OCI-M2 (cell line): ENCODE results near the gene WASF2.

Source experiments
- DNase-seq: peaks from one replicate; lab custom pipeline; 2025; ENCODE audit not compliant: unreplicated experiment; lab: John Stamatoyannopoulos, UW

The WASF2 gene

DNA sequence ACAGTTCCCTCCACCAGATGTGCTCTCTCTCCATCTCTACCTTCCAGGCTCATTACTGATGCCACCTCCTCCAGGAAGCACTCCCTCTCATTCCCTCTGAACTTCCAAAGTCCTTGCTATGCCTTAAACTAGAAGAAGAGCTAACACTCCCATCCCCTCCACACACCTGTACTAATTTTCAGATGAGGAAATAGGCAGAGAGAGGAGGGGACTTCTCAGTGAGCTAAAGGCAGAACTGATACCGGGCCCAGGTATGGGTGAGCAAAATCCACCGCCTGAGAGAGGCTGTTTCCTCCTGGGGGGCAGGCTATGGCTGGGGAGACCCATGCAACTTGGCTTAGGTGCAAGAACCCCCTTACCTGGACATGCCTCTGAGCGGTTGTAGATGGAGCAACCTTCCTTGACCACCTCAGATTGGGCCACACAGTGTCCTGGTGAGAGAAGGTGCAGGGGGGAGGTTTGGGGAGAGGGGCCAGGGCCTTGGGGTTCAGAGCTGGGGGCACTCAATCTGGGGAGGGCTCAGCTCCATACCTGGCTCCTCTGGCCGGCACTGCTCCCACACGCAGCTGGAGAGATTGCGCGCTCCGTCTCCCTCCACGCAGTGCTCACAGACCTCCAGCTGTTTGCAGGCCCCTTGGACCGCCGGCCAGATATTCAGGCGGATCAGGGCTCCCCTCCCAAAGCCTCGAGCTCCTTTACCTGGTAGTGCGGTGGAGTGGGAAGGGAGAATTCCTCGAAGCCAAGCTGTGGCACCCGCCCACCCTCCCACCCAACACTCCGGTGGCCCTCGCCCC is 107.8 kb downstream of the WASF2 start:
- DNase-seq = no peak

DNA sequence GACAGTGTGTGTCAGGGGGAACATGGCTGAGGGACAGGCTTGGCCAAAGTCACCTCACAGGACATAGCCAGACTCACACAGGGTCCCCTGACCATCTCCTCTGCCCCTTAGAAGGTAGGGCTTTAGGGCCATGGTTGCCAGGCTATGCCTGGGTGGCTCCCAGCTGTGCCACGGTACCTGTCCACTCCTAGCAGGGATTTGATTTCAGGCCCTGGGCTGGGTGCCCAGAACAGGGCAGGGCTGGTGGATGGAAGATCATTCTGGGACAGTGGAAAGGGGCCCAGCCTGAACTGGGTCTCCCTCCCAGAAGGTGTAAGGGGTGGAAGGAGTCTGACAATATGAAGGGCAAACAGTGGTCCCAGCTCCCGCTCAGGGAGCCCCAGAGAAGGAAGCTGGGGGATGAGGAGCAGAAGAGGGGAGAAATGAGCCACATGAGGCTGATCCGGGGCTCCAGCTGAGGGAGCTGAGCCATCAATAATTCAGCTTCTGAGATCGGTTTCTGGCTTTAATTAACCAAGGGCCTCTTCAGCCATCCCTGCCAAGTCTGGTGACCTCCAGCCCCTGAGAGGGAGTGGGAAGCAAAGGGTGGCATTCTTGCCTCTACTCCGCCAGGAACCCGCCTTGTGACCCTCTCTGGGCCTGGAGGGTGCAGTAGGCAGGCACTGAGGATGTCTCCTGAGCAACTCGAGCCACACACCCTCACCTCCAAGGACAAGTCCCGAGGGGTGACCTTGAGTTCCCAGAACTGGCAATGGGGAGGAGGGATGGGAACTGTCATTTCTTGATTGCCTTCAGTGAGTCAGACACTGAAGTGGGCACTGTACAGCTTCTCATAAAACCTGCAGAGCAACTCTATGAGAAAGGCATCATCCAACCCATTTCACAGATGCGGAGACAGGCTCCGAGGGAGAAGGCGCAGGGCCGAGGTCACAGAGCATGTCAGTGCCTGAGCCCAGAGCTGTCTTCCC is 108.9 kb downstream of the WASF2 start:
- DNase-seq = no peak

DNA sequence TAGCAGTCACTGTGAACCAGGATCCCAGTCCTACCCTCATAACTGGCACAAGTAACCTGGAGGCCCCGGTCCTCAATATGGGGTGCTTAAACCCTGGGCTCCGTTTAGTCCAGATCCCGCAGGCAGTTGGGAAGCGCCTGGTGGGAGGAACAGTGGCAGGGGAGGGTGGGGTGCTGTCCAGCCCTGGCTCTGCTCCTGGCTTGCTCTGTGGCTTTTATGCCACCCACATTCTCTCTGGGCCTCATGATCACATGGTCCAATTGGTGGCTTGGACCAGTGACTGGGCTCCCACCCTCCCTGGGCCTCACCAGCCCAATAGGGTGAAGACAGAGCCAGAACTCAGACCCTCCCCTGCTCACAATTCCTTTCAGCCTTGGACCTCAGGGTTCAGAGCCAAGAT is 109.7 kb downstream of the WASF2 start:
- DNase-seq = no peak

DNA sequence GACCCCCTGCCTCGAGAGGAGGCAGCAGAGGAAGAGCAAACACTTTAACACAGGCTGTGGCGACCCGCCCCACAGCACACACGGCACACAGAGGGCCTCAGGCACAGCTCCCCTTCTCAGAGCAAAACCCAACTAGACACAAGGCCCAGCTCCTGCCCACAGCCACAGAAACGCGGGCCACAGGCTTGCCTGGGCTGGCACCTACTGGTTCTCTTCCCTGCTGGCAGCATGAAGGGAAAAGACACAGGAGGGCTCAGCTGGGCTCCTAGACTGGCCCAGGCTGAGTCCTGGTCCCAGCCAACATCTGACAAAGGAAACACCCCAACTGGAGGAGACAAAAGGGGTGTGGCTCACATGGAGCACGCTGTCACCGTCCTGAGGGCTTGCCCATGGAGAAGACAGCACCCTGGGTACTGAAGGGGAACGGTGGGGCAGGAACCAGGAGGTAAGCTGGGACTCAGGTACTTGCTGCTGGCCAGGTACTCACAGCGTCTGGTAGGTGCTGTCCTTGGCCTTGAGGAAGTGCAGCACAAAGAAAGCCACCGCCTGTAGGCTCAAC is 110.3 kb downstream of the WASF2 start:
- no peak for DNase-seq

DNA sequence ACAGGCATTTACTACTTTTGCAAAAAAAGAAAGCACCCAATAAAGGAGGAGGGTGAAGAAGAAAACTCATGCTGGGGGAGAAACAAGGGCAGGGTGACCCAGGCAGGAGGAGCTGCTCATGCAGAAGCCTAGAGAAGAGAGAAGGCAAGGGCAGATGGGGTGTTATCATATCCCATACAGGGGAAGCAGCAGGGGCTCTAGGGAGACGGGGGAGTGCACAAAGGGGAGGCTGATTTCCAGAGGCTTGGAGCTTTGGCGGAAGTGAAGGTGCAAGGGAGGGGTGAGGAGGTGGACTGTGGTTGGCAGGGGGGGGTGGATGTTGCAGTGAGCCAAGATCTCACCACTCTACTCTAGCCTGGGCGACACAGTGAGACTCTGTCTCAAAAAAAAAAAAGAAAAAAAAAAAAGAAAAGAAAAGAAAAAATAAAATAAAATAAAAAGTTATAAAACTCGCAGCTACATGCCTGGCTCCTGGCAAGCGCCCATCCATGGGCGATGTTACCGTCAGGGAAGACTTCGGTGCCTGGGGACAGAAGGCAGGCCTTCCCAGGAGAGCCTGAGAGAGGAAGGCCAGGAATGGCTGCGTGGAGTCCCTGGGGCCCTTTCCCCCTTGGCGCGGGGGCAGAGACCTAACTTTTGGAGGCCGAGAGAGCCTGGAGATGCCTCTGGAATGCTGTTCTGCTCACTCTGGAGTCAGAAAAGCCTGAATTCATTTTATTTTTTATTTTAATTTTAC is 112.0 kb downstream of the WASF2 start:
- no peak for DNase-seq

DNA sequence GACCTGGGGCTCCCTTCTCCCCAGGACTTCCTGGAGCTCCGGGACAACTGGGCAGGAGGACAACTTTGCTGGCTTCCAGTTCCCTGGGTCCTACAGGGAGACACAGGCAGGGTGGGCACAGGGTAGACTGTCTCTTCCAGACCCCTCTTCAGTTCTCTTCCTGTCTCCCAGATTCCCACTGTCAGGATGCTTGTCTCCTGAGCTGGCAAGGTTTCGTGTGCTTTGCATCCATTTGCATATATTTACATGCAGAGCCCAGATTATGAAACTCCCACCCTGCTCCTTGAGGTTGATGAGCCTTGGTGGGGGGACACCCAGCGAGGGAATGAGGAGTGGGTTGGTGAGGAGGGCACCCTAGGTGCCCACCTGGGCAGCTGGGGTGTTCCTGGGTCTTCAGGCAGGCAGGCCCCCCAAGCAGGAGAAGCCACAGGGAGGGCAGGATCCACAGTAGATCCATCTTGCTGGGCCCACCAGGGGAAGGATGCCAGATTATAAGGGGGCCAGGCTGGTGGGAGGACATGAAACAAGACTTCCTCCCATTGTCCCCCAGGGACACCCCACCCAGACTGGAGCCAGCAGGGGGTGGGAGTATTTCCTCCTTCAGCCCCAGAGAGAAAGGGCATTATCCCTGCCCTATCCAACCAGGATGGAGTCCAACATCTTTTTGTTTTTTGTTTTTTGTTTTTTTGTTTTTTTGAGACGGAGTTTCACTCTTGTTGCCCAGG is 115.4 kb downstream of the WASF2 start, which contains the start of gene FCN3:
Gene FCN3, minus strand, starts transcription at position 463 of the 725 bp plus-strand sequence. Its CDS starts 6 bp downstream, at position 457.
- DNase-seq = no peak

DNA sequence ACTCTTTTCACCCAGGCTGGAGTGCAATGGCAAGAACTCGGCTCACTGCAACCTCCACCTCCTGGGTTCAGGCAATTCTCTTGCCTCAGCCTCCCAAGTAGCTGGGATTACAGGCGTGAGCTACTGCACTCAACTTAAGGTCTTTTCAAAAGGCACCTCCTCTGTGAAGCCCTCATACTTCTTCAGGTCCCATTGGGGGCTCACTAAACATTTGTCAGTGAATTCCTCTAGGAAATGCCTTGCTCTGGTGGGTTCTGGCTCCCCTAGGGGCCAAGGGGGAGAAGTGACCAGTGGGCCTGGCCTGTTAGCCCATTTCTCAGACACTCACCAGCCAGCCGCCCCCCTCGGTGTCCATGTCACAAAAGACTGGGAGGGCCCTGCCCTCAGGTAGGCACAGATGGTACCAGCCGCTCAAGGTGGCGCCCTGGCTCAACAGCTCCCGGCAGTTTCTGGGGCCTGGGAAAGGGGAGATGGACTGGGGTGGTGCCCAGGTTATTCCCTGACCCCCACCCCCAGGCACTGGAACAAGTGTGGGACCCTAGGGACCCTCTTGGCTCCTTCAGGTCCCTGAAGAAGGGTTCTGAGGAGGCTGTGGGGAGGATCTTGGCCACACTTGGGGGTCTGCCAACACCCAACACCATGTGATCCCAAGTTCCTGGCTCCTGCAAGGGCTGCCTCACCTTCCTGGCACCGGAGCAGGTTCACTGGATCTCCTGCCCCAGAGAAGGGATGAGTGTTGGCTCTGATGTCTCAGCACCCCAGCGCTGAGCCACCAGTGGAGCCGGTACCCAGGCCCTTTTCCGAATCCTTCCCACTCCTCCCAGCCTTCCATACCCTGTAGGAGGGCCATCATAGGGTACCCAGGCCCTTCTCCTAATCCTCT is 116.9 kb downstream of the WASF2 start:
- no peak for DNase-seq

DNA sequence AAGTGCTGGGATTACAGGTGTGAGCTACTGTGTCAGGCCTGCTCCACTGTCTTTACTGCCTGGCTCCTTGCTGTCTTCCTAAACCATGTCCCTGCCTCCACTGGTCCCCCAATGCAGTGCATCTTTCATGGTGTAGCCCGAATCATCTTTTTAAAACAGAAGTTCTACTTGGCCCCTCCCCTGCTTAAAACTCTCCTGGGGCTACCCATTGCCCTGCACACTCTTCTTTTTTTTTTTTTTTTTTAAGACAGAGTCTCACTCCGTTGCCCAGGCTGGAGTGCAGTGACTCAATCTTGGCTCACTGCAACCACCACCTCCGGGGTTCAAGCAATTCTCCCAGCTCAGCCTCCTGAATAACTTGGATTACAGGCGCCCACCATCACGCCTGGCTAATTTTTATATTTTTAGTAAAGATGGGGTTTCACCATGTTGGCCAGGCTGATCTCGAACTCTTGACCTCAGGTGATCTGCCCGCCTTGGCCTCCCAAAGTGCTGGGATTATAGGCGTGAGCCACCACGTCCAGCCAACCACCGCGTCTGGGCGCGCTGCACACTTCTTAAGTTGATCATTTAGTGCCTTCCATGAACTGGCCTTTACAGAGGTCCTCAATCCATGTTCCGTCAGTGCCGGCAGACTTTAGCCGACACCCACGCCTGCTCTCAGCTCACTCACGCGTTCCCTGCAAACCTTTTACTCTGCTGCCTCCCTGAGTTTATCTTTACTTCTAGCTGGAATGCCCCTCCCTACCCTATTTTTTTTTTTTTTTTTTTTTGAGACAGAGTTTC is 117.8 kb downstream of the WASF2 start:
- DNase-seq = no peak

DNA sequence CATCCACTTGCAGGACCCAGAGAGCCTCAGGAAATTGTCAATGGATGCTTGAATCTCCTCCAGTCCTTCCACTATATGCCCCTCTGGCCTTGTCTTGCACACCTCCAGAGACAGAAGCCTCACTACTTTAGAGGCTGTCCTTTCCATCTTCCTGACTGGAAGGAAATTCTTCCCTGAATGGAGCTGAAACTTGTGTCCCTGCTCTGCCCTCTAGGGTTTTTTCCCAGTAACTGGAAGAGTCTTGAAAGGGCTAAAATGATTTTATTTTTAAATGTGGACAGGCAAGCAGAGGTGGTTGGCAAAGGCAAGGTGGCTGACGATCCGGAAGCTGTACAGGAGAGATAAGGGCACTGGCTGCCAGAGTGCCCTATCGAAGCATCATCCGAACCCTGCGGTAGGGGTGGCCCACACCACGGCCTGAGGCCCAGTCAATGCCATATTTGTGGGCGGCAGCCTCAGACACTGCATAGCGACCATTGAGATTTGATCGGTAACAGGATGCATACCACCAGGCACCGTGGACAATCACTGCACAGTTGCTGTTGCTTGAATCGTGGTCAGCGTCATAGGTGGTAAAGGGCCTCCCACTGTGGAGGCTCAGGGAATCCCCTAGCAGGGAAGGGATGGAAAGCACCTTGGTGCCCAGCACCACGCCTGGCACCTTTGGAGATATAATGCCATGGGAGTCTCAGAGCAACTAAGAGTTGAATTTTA is 120.9 kb downstream of the WASF2 start:
- no peak for DNase-seq

DNA sequence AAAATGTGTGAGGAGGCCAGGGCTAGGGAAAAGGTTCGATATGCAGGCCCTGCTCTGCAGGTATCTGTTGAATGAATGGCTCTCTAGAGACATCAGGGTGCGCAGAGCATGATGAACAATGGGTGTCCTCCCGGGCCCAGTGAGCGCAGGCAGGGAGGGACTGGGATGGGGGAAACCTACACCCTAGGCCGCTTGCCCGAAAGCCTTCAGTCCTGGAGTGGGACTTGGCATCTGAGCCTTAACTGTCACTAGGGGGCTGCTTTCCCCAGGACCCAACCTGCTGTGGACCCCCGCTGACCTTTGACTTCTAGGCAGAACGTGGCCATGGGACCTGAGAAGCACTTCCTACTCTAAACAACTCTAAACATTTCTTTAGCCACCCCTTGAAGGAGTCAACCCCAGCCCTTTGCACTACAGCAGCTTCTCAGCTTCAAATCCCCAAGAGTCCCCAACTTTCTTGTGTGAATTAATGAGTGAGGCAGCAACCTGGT is 122.8 kb downstream of the WASF2 start:
- no peak for DNase-seq

DNA sequence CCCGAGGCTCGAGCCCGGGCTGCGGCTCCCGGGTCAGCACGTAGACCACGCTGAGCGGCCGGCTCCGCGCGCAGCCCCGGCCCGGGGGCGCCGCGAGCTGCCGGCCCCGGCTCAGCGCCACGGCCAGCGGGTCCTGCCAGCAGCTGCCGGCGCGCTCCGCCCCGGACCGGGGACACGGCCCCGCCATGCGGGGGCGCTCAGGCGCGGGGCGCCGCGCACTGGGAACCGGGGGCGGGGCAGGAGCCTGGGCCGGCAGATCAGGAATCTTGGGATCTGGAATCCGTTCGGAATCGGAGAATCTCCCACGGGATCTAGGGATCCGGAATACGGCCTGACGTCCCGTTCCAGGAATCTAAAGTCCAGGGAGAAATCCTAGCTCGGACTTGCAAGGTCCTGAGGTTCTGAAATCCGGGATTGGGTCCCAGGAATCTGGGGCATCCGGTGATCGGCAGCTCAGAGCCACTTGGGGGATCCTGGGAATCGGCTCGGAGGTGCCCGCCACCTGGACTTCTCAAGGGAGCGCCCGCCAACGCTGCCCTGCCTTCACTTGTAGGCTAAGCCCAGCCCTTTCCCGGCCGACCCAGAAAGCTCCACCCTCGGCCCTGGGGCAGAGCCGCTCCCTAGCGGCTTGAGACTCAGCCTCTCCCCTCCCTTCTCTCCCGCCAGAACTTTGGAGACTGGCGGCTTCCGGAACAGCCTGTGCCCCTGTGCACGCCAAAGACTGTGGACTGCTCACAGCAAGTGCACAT is 123.4 kb downstream of the WASF2 start, which contains the start of gene MAP3K6:
Gene MAP3K6, minus strand, starts transcription at position 551 of the 749 bp plus-strand sequence. Its CDS starts 364 bp downstream, at position 187.
- no peak for DNase-seq

DNA sequence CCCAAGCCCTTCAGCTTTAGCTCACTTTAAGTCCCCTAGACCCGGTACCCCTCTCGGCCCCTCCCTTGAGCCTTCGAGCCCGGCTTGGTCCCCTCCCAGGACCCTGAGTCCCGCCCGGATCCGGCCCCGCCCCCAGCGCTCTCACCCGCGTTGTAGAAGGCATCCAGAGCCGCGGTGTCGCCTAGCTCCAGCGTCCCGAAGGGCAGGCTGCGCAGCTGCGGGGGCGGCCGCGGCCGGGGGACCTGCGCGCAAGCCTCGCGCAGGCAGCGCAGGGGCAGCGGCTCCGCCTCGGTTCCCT is 123.9 kb downstream of the WASF2 start:
- no peak for DNase-seq

DNA sequence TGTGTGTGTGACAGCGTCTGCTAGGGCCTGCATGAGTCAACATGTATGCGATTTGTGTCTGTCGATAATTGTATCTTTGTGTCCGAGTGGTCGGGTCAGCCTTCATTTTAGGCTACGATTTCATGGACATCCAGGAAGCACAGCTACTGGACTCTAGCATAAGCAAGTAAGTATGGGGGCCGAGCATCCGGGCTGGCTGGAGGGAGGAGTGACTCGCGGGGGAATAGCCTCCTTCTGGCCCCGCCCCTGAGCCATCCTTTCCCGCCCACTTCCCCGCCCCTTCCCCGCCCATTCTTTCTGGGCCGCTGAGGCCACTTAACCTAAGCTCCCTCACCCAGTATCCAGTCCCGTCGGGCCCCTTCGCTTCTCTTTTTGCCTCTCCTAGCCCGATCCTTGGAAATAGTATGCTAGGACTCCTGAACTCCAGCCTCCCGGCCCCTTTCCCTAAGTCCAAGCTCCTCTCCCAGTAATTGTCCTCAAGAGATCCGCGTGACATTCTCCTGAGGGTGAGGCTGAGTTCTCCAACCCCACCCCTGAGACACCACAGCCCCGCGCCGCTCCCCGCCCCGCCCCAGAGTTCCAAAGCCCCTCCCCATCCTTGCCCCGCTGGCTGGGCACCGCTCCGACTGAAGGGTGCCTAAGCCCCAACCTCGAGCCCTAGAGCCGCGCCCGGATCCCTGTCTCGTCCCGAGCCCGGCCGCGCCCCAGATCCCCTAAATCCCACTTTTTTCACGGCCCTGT is 124.4 kb downstream of the WASF2 start:
- DNase-seq = peak; percentile 80

DNA sequence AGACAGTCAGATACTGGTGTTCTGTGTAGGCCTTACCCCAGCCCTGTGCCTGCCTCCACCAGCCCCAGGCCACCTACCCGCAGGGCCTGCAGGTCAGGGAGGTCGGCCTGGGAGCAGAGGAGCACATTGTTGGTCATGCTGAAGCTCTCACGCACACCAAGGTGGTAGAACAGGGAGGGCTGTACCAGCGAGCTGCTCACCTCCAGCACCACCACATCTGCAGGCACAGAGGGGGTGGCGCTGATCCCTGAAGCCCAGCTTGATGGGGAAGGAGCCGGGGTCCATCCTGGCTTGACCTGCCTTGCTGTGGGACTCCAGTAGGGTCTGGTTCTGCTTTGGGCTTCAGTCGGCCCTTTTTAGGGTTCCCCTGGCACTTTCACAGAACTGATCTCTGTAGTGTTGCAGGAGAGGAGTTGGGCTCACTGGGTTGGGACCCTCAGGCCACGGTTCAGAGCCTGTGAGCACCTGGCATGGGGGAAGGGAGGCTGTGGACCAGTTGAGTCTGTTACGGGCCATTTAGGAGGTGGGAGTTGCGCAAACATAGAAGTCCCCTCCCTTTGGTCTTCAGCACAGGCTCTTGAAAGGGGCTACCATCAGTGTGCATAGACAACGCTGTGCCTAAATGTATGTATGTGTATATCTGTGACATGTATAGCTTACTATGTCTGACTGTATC is 125.1 kb downstream of the WASF2 start:
- no peak for DNase-seq

DNA sequence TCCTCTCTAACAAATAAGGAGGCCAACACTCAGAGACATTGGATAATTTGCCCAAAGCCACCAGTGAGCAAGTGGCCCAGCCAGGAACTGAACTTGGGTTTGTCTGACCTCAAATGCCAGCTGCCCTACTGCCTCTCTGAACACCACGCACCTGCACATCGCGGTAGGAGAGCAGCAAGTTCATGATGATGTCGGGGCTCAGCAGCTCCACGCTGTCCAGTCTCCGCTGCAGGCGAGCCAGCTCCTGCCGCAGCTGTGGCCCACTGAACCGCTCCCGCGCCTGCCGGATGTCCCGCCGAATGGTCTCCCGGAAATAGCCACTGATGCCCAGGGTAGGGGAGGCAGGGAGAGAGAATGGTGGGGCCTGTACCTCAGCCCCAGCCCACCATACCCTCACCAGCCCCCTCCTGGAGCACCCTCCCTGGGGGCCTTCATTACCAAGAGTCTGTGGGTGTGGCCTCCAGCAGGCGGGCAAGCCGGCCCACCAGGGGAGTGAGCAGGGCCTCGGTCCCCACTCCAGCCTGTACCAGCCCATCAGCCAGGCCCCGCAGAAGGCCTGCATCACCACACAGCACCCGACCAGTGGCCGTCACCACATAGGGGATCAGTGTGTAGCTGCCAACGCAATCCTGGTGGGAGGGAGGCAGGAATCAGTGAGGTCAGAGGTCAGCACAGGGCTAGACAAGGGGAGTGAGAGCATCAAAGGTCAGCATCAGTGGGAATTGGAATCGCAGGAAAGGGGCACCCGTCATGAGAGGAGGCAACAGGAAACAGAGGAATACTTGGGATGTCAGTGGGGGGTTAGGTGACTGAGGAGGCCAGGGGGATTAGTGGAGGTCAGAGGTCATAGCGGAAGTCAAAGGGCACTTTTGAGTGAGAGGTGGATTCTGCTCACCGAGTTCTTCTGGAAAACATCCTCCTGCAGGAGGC is 125.9 kb downstream of the WASF2 start:
- no peak for DNase-seq
